NB4 (cell line): ENCODE results near the gene RCN1.

Experiments
- CTCF ChIP-seq: IDR thresholded peaks from one replicate; pipeline ENCODE4 v1.5.1; 2012; ENCODE audit warnings: low read depth, low read length
- POLR2A ChIP-seq: IDR thresholded peaks from 2 replicates; pipeline ENCODE4 v1.6.1; 2011; ENCODE audit warnings: mild to moderate bottlenecking; ENCODE audit not compliant: insufficient read length; ENCODE audit errors: extremely low read depth

- TF ChIP-seq POLR2A, result no peak
- TF ChIP-seq CTCF, result no peak
Observed at GRCh38 chr11:32081129-32081641, 9.7 kb upstream of the RCN1 start.
